Neuronal stem cell (in vitro differentiated cells): ENCODE results near the gene GOSR1.
"Not testable (repeated sequence)": the region's sequence is repeated elsewhere in the genome, so short reads cannot be mapped to it uniquely, and the experiment has no call there.

Experiments
- DNase-seq: peaks from one replicate; pipeline ENCODE4 v3.0.0-alpha.2; 2013; ENCODE audit warnings: low spot score
- H2AFZ ChIP-seq: one replicate; pipeline ENCODE4 v1.6.1; 2013; ENCODE audit warnings: mild to moderate bottlenecking, low read length, inconsistent platforms
- H2AK5ac ChIP-seq: 2 replicates; pipeline ENCODE4 v1.6.1; 2013; ENCODE audit warnings: low read depth, mild to moderate bottlenecking, inconsistent platforms, low read length, moderate library complexity, mixed read lengths
- H2BK120ac ChIP-seq: 2 replicates; pipeline ENCODE4 v1.6.1; 2013; ENCODE audit warnings: low read depth, mild to moderate bottlenecking, inconsistent platforms, low read length, moderate library complexity, mixed read lengths
- H2BK12ac ChIP-seq: one replicate; pipeline ENCODE4 v1.6.1; 2013; ENCODE audit warnings: low read length, inconsistent platforms
- H2BK15ac ChIP-seq: 2 replicates; pipeline ENCODE4 v1.6.1; 2013; ENCODE audit warnings: mild to moderate bottlenecking, low read length, inconsistent platforms, mixed read lengths
- H2BK5ac ChIP-seq: one replicate; pipeline ENCODE4 v1.6.1; 2013; ENCODE audit warnings: inconsistent platforms, mild to moderate bottlenecking, low read length, moderate library complexity
- H3K14ac ChIP-seq: one replicate; pipeline ENCODE4 v1.6.1; 2013; ENCODE audit warnings: low read length, inconsistent platforms
- H3K18ac ChIP-seq: 2 replicates; pipeline ENCODE4 v1.6.1; 2013; ENCODE audit warnings: low read length, inconsistent platforms
- H3K23ac ChIP-seq: 2 replicates; pipeline ENCODE4 v1.6.1; 2013; ENCODE audit warnings: low read depth, mild to moderate bottlenecking, mixed read lengths, low read length, inconsistent platforms; ENCODE audit not compliant: poor library complexity
- H3K27ac ChIP-seq: replicated peaks from 3 replicates; pipeline ENCODE4 v1.5.1; 2013; ENCODE audit warnings: low read length, inconsistent platforms
- H3K27me3 ChIP-seq, 3 experiments: 2 replicates each; pipeline ENCODE4 v1.6.1; 2013; ENCODE audit warnings: low read length in 3 of 3, mild to moderate bottlenecking in 2 of 3, inconsistent platforms in 1 of 3, low read depth in 1 of 3, mixed read lengths in 1 of 3, moderate library complexity in 1 of 3; ENCODE audit not compliant: control insufficient read depth in 3 of 3, insufficient read depth in 3 of 3
- H3K36me3 ChIP-seq, 2 donors: replicated peaks in 1 of 2; 2 replicates each; pipeline ENCODE4 v1.6.1; 2013; ENCODE audit warnings: low read length in 2 of 2; ENCODE audit not compliant: control insufficient read depth in 2 of 2, insufficient read depth in 2 of 2
- H3K4ac ChIP-seq: 2 replicates; pipeline ENCODE4 v1.6.1; 2013; ENCODE audit warnings: inconsistent platforms, mild to moderate bottlenecking, low read length, moderate library complexity
- H3K4me1 ChIP-seq, 2 donors: 1 replicate in 1 of 2; 2 replicates in 1 of 2; pipeline ENCODE4 v1.6.1; 2013; ENCODE audit warnings: low read length in 2 of 2, low read depth in 1 of 2; ENCODE audit not compliant: control insufficient read depth in 2 of 2, insufficient read depth in 1 of 2
- H3K4me2 ChIP-seq: one replicate; pipeline ENCODE4 v1.6.1; 2013; ENCODE audit warnings: mild to moderate bottlenecking, low read length, inconsistent platforms; ENCODE audit not compliant: insufficient read depth, poor library complexity, severe bottlenecking
- H3K4me3 ChIP-seq, 2 donors: 2 replicates each; pipeline ENCODE4 v1.5.1; 2013; ENCODE audit warnings: low read length in 2 of 2, mild to moderate bottlenecking in 2 of 2, inconsistent platforms in 1 of 2, moderate library complexity in 1 of 2
- H3K79me1 ChIP-seq: one replicate; pipeline ENCODE4 v1.6.1; 2013; ENCODE audit warnings: low read depth, mild to moderate bottlenecking, inconsistent platforms, low read length, moderate library complexity
- H3K9ac ChIP-seq: one replicate; pipeline ENCODE4 v1.6.1; 2013; ENCODE audit warnings: mild to moderate bottlenecking, low read depth, low read length, inconsistent platforms; ENCODE audit not compliant: poor library complexity
- H3K9me3 ChIP-seq, 2 donors: replicated peaks in 1 of 2; 2 replicates each; pipeline versions ENCODE3 to v1.6.1; 2013; ENCODE audit warnings: low read length in 2 of 2, mild to moderate bottlenecking in 2 of 2, inconsistent platforms in 1 of 2, low read depth in 1 of 2, mixed read lengths in 1 of 2, moderate library complexity in 1 of 2; ENCODE audit not compliant: control insufficient read depth in 2 of 2, insufficient read depth in 1 of 2
- H4K8ac ChIP-seq: one replicate; pipeline ENCODE4 v1.6.1; 2013; ENCODE audit warnings: low read depth, mild to moderate bottlenecking, inconsistent platforms, low read length, moderate library complexity
- H4K91ac ChIP-seq: one replicate; pipeline ENCODE4 v1.6.1; 2013; ENCODE audit warnings: low read length, low read depth, mild to moderate bottlenecking, inconsistent platforms; ENCODE audit not compliant: poor library complexity
- WGBS, 2 donors: extraction: QIAGEN DNeasy Blood & Tissue Kit; methylation state at CpG; one replicate each; pipeline ENCODE4 v1.1.7; 2013; ENCODE audit warnings: missing lambda C conversion rate in 2 of 2, mixed read lengths in 1 of 2; ENCODE audit not compliant: insufficient read length in 2 of 2, insufficient replicate concordance in 1 of 2; ENCODE audit errors: extremely low coverage in 2 of 2; 5-methylcytosine and 5-hydroxymethylcytosine counted together

GOSR1 gene

GRCh38 chr17:30450125-30451027 is 26.8 kb upstream of the GOSR1 start:
- Histone ChIP-seq H3K4me1 (no peaks in the 10 kb centered on the region), H3K14ac (no peak overlapping the region), H3K9ac (no peak overlapping the region), H3K27me3 (no peaks in the 10 kb centered on the region), H2AFZ (no peak overlapping the region), H2BK15ac (no peak overlapping the region), H4K8ac (no peak overlapping the region), H2BK120ac (no peak overlapping the region), H2BK12ac (no peak overlapping the region), H3K9me3 (peaks cover 0 to 11% of the 10 kb centered on the region in 2 donors), H3K4ac (no peak overlapping the region), H3K27ac (no peak overlapping the region), H3K4me3 (no peak overlapping the region), H3K36me3 (peaks cover 10 to 67% of the 10 kb centered on the region in 2 donors), H4K91ac (no peak overlapping the region), H3K4me2 (no peak overlapping the region), H3K18ac (no peak overlapping the region), H3K23ac (no peak overlapping the region), H3K79me1 (no peaks in the 10 kb centered on the region), H2AK5ac (no peak overlapping the region), H2BK5ac (no peak overlapping the region)
- DNase-seq, result no peak
- no CpG with 5 or more reads among the region's 12 CpGs for WGBS, 2 donors

GRCh38 chr17:30454635-30455034 is 22.6 kb upstream of the GOSR1 start:
- Histone ChIP-seq H3K4ac (no peak overlapping the region), H2BK15ac (no peak overlapping the region), H3K36me3 (peaks cover 12 to 85% of the 10 kb centered on the region in 2 donors), H3K27me3 (no peaks in the 10 kb centered on the region), H3K4me3 (no peak overlapping the region), H2AFZ (no peak overlapping the region), H3K18ac (no peak overlapping the region), H2BK5ac (no peak overlapping the region), H2BK12ac (no peak overlapping the region), H3K9ac (no peak overlapping the region), H3K79me1 (no peaks in the 10 kb centered on the region), H4K8ac (no peak overlapping the region), H3K4me2 (no peak overlapping the region), H3K9me3 (peaks cover 0 to 11% of the 10 kb centered on the region in 2 donors), H3K14ac (no peak overlapping the region), H2BK120ac (no peak overlapping the region), H3K23ac (no peak overlapping the region), H3K27ac (no peak overlapping the region), H4K91ac (no peak overlapping the region), H3K4me1 (no peaks in the 10 kb centered on the region), H2AK5ac (no peak overlapping the region)
- DNase-seq, result no peak
- no CpG with 5 or more reads among the region's 4 CpGs for WGBS, 2 donors

GRCh38 chr17:30458371-30458770 is 18.8 kb upstream of the GOSR1 start:
- Histone ChIP-seq H4K8ac (no peak overlapping the region), H2AK5ac (no peak overlapping the region), H3K9ac (no peak overlapping the region), H3K27me3 (no peaks in the 10 kb centered on the region), H3K79me1 (no peaks in the 10 kb centered on the region), H2BK120ac (no peak overlapping the region), H3K9me3 (peaks cover 0 to 6% of the 10 kb centered on the region in 2 donors), H2BK5ac (no peak overlapping the region), H2AFZ (no peak overlapping the region), H3K27ac (no peak overlapping the region), H3K36me3 (peaks cover 9 to 76% of the 10 kb centered on the region in 2 donors), H3K4me2 (no peak overlapping the region), H2BK12ac (no peak overlapping the region), H3K4me3 (no peak overlapping the region), H3K23ac (no peak overlapping the region), H3K18ac (no peak overlapping the region), H3K4ac (no peak overlapping the region), H3K4me1 (no peaks in the 10 kb centered on the region), H4K91ac (no peak overlapping the region), H3K14ac (no peak overlapping the region), H2BK15ac (no peak overlapping the region)
- DNase-seq, result no peak
- WGBS, 2 donors, result no CpG with 5 or more reads among the region's 6 CpGs

GRCh38 chr17:30458797-30459413 is 18.3 kb upstream of the GOSR1 start:
- not testable (repeated sequence) for H3K4me1 ChIP-seq, H2BK5ac ChIP-seq, H3K27me3 ChIP-seq, H3K4ac ChIP-seq, H3K79me1 ChIP-seq, H4K91ac ChIP-seq, H3K4me2 ChIP-seq, H3K4me3 ChIP-seq, H4K8ac ChIP-seq, H2BK120ac ChIP-seq, DNase-seq, H3K9ac ChIP-seq, H2BK12ac ChIP-seq, H2AFZ ChIP-seq, H3K27ac ChIP-seq, H3K14ac ChIP-seq, H2AK5ac ChIP-seq, H2BK15ac ChIP-seq, H3K9me3 ChIP-seq, H3K23ac ChIP-seq, H3K18ac ChIP-seq
- no CpG with 5 or more reads among the region's 5 CpGs for WGBS, 2 donors
- peaks cover 8 to 76% of the 10 kb centered on the region in 2 donors for H3K36me3 ChIP-seq
